NCI-H748 (cell line): ENCODE data around the gene TUBGCP3.

ENCODE experiments used
- DNase-seq: peaks from one replicate; lab custom pipeline; 2025; ENCODE audit not compliant: unreplicated experiment; lab: John Stamatoyannopoulos, UW

Gene TUBGCP3

GRCh38 chr13:112483299-112483698, 104.7 kb downstream of the TUBGCP3 start:
- DNase-seq = no peak

DNA sequence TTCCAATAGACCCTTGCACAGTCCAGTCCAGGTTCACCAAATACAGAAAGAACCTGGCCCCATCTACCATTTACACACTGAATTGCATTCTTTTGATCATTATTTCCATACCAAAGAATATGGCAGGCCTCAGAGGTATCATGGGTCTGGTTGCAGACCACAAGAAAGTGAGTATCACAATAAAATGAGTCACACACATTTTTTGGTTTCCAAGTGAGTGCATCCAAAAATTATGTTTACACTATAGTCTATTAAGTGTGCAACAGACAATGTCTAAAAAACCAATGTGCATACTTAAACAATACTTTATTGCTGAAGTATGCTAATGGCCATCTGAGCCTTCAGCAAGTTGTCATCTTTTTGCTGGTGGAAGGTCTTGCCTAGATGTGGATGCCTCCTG, 106.5 kb downstream of the TUBGCP3 start:
- no peak for DNase-seq

GRCh38 chr13:112479389-112479788, 108.6 kb downstream of the TUBGCP3 start:
- DNase-seq = no peak

DNA sequence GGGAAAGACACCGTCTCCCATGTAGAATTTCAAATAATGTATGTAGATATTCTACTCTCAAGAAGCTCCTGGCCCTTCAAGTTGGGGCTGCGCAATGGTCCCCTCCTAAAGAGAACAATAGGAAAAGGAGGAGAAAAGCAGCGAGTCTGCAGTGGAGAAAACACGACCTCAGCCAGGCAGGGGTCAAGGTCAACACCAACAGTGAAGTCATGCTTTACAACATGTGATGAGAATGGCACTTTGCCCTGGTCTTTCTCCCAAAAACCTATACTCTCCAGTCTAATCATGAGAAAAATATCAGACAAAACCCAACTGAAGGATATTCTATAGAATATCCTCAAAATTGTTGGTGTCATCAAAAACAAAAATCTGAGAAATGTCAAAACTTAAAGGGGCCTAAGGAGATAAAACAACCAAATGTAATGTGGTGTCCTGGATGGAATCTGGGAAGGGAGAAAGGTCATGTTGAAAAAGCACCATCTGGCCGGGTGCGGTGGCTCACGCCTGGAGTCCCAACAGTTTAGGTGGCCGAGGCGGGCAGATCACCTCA, 110.8 kb downstream of the TUBGCP3 start:
- no peak for DNase-seq

- no peak for DNase-seq
These were observed 112.1 kb downstream of the TUBGCP3 start for GRCh38 chr13:112475889-112476288.

GRCh38 chr13:112474869-112475268, 113.1 kb downstream of the TUBGCP3 start:
- no peak for DNase-seq

GRCh38 chr13:112473818-112474217, 114.1 kb downstream of the TUBGCP3 start:
- DNase-seq = no peak

GRCh38 chr13:112469071-112469745, 118.7 kb downstream of the TUBGCP3 start:
- no peak for DNase-seq

DNA sequence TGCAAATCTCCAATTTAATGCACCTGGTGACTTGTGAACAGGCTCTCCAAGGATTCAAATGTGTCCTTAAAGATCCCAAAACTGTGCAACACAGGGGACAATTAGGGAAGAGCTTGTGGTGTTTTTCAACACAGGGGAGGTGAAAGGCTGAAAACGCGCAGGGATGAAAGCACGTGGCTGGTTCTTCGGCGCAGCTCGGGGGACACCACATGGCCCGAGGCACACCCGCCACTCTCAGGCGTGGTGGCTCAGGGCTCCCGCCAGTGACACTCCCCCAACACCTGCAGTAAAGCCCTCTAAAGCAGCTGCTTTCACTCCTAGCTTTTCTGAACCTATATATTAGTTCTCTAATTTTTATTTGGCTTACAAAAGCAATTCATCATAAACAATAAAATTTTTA, 119.9 kb downstream of the TUBGCP3 start:
- peak; percentile 22 for DNase-seq

- no peak for DNase-seq
These were observed 120.7 kb downstream of the TUBGCP3 start for GRCh38 chr13:112467236-112467635.

DNA sequence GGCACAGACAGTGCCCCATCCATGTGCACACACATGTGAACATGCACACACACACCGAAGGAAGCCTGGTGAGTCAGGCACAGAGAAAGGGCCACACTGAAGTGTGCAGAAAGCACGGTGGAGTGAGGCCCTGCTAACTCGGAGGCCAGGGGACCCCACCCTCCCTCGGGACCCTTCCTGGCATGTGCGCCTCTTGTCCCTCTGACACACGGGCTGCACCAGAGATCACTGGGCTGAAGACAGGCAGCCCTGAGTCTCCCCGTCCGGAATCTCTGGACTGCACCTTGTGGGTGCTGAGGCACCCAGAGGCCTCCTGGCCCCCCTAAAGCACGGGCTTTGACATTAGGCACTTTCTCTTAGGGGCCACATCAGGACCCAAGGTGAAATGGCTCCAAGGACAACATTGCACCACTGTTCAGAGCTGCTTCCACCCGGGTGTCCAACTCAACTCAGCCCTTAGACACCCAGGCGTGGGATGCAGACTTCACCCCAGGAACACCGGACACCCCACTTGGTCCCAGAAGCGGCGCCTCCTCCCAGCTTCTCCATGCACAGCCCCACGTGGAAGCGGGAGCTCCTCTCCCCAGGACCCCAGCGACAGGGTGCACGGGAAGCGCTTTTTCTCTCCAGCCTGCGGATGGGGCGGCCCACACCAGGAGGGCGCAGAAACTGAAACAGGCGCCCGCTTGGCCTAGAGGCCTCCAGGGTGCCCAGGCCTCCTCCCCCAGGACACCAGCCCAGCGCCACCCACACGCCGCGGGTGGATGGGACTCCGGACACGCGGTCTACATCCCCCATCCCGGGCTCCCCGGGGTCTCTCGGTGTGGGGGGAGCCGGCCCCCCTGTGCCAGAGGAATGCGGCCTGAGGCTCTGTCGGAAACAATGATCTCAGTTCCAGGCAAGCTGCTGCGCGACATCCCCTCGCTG, 121.6 kb downstream of the TUBGCP3 start:
- DNase-seq = no peak

GRCh38 chr13:112465251-112466131, 122.5 kb downstream of the TUBGCP3 start:
- no peak for DNase-seq

DNA sequence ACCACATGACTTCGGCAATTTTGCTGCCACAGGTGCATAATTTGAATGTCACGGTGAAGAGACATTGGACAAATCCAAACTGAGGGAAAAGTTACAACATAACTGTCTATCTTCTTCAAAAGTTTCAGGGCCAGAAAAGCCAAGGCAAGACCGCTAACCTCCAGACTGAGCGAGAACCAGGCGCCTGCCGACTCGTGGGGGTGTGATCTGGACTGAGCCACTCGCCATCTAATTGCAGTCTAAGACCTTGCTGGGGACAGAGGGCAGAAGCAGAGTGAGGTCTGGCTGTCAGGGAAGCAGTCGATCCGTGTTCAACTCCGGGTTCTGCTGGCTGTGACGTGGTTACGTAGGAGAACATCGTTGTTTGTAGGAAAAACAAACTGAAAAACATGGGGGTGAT, 123.2 kb downstream of the TUBGCP3 start:
- no peak for DNase-seq

- no peak for DNase-seq
These were observed 125.5 kb downstream of the TUBGCP3 start for GRCh38 chr13:112462408-112462807.

GRCh38 chr13:112457485-112457884, 130.5 kb downstream of the TUBGCP3 start:
- DNase-seq = peak; percentile 81

DNA sequence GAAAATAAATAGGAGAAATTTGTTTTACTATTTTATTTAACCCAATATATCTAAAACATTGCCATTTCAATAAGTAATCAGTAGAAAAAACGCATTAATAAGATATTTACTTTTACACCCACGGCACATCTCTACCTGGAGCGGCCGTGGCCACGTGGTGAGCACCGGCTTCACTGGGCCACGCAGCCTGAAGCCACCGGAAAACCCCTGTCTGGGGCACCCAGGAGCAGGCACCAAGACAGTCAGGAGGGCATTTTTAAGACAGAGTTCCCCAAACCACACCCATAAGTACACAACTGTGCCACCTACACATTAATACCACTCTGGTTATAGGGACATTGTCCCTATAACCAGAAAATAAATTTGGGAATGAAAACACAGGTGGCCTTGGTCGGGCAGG, 130.9 kb downstream of the TUBGCP3 start:
- DNase-seq = no peak

DNA sequence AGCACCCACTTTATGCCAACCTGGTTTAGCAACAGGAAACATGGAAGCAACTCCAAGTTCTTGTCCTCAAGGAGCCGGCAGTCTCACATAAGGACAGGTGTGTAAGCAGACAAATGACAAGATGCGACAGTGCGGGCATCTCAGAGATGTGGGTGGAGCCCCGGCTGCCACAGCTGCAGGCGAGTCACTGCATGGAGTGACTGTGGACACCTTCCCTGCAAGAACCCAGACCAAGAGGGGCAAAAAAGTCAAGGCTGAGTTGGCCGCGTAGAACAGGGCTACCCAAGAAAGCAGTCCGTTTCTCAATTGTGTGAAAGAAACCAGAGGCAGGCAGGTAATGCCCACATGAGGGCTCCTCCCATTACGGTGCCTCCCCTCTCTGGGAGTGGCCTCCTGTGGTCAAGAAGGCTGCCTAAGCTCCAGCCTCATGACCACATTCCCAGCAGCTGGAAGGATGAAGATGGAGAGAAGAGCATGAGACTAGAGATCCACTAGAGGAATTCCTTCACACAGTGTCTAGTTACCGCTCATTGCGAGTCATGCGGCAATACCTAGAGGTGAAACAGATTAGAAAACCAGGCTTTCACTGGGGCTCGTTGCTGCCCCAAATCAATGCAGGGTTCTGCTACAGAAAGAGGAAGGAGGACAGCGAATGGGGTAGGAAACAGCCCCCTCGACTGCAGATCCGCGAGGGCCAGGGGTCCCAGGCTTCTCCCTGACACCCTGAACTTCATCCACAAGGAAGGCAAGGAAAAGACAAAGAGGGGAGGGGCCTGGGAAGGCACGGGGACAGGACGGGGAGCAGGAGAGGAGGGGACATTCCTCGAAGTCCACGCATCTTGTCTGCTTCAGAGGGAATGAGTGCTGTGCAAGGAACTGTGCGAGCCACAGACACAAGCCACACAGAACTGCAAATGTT, 131.6 kb downstream of the TUBGCP3 start:
- no peak for DNase-seq

GRCh38 chr13:112455476-112456059, 132.4 kb downstream of the TUBGCP3 start:
- DNase-seq = no peak

DNA sequence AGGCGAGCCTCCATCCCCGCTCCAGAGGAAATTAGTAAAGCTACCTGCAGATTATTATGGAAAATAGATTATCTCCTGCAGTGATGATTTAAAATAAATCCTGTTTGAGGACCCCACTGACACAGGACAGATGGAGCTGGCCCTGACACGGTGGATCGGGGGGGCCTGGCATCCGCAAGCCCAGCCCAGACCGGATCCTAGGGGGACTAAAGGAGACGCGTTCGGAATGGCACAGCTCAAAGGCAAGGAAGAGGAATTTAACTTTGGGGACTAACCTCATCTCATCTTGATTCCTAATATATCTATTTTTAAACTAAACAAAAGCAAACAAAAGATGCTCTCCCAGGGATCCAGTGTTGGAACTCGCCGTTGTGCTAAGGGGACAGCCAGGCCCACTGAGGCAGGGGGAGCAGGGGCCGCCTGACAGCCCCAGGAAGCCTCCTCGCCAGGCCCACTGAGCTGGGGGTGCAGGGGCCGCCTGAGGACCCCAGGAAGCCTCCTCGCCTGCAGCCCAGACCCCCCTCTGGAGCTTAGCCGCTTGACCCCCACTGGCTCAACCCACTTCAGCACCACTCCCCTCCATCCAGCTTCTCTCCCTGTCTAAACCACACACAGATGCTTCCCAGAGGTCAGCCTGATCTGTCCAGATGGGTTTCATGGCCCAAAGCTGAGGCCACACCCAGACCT, 133.2 kb downstream of the TUBGCP3 start:
- DNase-seq = no peak
